EH (cell line): Measurements from ENCODE around the gene PALLD.
A peak's percentile ranks its signal among the peaks of the same experiment; 100 is the strongest.

ENCODE experiments used
- DNase-seq: peaks from one replicate; pipeline ENCODE4 v3.0.0-alpha.2; 2015; ENCODE audit warnings: low read depth

PALLD gene

DNA sequence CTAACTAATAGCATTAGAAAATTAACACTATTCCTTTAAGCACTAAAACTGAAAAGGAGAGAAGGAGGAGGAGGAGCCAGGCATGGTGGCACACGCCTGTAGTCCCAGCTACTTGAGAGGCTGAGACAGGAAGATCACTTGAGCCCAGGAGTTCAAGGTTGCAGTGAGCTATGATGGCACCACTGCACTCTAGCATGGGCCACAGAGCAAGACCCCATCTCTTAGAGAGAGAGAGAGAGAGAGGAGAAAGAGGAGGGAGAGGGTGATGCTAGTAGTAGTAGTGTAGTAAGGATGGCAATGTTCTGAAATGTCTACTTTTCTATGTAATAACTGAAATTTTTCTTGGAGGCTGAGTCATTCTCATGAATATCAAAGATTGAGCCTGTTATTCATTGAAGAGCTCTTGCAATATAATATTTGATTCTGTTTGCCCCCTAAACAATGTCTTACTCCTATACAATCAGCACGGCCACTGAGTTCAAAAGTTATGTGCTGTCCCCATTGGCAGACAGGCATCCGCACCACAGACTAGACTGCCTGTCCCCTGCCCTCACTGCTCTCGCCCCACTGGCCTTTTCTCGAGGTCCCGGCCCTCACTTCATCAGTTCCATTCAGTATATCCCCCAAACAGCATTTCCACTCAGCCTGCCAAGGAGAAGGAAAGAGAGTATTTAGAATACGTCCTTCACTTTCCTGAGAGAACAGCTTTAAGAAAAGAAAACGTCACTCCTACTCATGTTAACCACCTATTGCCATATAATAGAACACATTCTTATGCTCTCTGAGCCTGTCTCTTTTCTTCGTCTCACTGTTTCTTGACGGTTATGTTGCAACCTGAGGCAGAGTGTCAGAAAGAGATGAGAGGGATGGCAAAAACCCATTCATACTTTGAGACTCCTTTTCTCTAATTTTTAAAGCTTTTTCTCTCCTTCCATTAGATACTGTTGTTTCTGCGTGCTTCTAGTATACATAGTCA, 238.1 kb downstream of the PALLD start:
- DNase-seq, result no peak

- DNase-seq, result no peak
Measured at GRCh38 chr4:168735735-168736134, 238.9 kb downstream of the PALLD start.

DNA sequence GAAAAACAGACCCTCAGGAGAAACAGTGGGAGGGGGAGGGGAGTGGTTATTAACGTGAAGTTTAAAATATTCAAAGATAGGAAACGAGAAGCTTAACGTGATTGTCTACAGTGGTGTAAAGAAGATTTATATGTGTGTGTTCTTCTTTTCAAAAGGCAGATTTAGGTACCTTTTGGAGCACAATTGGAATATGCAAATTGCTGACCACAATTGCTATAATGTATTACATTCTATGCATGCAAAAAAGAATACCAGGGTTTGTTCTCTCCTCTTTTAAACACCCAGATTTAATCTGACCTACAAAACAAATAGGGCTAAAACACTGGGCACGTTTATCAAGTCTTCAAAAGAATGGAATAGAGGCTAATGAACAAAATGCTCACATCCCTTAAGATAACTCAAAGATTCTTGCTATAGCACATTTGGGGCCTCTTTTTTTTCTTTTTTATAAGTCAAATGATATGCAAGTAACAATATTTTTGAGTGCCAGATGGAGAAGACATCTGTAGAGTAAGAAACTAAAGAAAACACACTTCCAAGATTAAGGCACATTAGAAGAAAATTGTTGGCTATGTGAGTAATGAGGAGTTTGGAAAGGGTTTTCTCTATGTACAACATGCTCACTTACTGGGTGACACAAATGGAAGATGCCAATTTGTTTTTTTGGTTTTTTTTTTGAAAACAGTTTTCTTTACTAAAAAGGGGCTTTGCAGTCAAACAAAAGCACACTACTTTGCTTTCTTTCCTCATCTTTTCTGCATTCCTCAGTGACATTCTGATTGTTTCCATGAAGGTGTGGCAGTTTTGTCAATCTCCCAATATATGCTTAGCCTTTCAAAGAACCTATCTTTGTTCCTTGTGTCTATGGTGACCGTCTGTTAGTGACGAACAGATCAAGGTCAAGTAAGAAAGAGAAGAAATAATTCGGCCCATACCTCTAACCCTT, 240.3 kb downstream of the PALLD start:
- no peak for DNase-seq

- peak; percentile 73 for DNase-seq
Measured at GRCh38 chr4:168737806-168738172, 240.9 kb downstream of the PALLD start.

DNA sequence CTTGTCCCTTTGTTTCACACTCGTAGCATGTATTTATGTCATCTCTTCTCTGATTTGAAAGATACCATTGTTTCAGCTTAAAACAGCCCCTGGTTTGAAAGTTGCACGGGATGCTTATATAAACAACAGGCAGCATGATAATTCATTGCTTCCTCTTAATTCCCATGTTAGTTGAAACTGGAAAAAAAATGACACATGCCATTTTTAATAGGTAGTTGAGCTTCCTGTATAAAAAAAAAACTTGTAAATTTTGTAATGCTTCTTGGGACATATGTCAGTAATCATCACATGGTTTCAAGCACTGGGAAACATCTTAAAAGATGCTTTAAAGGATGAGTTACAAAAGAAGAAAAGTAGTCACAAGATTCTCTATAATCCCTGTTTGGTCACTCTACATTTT, 243.0 kb downstream of the PALLD start:
- DNase-seq, result no peak

DNA sequence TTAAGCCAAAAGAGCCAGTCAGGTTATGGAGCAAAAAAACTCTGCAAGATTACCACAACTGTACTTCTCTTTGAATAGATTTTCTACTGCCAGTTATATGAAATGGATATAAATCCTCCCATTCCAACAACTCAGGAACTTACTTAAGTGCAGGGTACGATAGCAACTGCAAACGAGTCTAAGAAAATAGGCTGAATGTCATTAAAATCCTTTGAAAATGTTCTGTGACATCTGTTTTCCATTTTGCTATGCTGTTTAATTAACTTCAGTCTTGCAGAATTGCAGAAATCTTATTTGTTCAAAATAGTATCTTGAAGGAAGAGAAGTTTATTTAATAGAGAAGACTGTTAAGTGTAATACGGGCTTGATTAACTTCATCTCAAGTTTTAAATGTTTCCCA, 243.8 kb downstream of the PALLD start:
- DNase-seq, result no peak

GRCh38 chr4:168741281-168742173, 244.7 kb downstream of the PALLD start:
- no peak for DNase-seq

DNA sequence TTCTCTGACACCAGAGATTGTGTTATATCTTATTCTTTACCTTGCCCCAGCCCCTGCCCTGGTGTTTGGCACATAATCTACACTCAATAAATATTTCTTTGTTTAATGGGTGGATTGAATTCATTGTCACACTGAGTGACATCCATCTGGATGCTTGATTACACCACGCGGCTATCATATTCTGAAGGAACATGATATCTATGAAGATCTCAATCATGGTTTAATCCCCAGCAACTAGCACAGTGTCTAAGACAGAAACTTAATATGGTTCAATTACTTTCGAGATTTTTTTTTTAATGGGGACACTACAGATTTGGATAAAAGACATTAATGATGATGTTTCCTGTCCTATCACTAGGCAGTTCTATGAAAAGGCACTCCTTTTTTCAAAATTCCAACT, 246.3 kb downstream of the PALLD start:
- DNase-seq, result no peak

DNA sequence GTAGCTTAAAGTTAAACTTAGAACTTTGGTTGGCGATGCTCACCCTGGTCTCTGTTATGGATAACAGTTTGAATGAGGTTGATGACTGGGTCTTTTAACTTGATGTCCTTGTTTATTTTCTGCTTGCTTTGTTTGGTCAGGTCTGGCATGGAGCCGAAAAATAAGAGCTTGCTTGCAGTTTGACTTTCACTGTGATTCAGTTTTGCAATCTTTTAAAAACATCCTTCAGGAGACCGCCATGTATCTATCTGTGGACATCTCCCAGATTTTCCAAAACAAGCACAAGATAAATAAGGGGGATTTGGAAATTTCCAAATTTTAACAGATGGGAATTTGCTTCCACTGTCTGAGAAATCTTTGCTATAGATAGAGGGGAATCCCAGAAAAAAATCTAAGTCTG, 246.7 kb downstream of the PALLD start:
- no peak for DNase-seq

DNA sequence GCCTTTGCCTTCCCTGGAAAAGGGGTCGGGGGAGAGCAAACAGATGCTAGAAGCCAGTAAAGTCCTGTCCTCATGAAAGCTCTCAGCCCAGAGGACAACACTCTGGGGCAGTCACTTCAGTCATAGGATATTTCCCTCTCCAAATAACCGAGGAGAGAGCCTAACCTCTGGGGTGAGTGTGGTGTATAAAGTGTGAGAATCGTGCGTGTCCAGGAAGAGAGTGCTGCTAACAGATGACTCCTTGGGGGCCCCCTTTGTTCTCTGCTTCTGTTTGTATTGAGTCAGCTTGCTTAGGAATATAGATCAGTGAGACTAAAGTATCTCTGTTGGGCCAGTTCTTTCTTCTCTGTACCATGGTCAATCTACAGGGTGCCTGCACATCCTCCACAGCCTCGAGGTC, 247.2 kb downstream of the PALLD start:
- no peak for DNase-seq

DNA sequence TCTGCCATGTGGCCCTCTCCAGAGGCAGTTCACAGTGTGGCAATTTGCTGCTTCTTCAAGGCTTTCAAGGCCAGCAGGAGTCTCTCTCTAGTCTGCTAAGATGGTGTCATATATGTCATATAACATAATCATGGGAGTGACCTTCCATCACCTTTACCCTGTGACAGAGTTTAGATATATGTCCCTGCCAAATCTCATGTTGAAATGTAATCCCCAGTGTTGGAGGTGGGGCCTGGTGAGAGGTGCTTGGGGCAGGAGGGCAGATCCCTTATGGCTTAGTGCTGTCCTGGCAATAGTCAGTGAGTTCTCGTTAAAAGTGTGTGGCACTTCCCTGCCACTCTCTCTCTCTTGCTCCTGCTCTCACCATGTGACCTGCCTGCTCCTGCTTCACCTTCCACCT, 252.0 kb downstream of the PALLD start:
- DNase-seq, result no peak

- peak; percentile 54 for DNase-seq
Measured at GRCh38 chr4:168751263-168752225, 254.7 kb downstream of the PALLD start.

DNA sequence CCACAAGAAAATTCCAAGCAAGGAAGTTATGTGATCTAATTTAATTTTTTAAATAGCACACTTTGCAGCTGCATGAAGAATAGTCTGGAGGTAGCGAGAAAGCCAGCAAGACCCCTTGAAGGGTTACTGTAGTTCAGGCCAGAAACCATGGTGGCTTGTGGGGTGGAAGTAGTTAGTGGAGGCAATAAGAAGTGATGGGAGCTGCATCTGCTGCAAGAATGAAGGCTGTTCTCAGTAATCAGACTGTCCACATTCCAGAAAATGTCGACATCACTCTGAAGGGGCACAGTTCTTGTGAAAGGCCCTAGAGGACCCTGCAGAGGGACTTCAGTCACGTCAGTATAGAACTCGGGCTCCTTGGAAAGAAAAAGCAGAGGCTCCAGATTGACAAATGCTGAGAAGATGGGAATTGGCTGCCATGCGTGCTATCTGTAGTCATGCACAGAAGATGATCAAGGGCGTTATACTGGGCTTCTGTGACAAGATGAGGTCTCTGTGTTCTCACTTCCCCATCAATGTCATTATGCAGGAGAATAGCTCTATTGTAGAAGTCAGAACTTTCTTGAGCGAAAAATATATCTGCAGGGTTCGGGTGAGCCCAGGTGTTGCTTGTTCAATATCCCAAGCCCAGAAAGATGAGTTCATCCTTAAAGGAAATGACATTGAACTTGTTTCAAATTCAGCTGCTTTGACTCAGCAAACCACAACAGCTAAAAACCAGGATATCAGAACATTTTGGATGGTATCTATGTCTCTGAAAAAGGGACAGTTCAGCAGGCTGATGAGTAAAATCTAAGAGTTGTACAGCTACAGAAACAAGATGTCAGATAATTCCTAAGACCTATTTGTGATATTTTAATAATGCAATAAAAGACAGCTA, 259.0 kb downstream of the PALLD start:
- DNase-seq, result peak; percentile 70

- DNase-seq, result no peak
Measured at GRCh38 chr4:168757500-168757899, 260.6 kb downstream of the PALLD start.

DNA sequence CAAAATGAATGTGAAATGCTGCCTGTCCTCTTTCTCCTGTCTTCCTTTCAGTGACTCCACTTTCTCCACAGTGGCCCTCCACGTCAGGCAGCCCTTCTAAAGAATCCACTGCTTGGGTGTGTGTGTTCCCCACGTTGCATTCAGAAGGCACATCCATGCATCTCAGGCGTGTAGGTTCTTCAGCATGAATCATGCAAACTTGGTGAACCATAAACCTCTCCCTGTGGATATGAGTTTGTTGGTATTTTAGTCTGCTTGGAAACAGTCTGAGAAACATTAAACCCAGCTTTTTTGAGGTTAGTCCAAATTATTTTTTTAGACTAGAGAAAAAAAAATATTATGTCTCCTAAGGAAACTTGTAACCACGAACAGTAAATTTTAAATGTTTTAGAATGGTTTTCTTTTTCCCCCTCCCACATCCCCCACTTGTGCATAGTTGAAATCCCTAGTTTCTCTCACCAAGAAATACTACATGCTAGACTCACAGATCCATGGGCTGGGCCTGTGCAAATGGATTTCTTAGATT, 261.6 kb downstream of the PALLD start:
- peak; percentile 95 for DNase-seq

GRCh38 chr4:168759321-168759720, 262.5 kb downstream of the PALLD start:
- DNase-seq, result no peak

- DNase-seq, result no peak
Measured at GRCh38 chr4:168759959-168760527, 263.2 kb downstream of the PALLD start.

DNA sequence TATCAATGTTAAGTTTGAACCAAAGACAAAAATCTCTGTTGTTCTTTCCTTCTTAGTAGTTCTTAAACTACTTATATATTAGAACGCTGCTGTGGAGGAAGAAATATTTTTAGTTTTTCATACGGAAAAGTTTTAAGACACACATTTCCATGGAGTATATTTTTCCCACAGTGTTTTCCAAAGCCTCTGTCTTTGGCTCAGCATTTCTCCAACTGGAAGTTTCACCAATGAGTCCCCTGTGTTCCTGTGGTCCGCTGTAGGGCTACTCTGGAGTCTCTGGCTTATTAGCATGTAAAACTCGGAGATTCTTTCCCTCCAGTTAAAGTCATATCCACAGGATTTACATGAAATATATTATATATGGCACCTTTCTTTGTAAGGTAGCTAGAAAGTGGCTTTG, 264.2 kb downstream of the PALLD start:
- no peak for DNase-seq

GRCh38 chr4:168765322-168765721, 268.5 kb downstream of the PALLD start:
- no peak for DNase-seq
